Vagina (tissue), 2 donors: Measurements from ENCODE around the gene DHRS11.

Experiments
- POLR2A ChIP-seq, 2 donors: fragments of 450-650 bp; IDR thresholded peaks; one replicate each; pipeline ENCODE4 v1.6.1; 2017; ENCODE audit warnings: antibody characterized with exemption in 2 of 2, mild to moderate bottlenecking in 2 of 2, moderate library complexity in 2 of 2
- TF ChIP-seq, protein P1 (sequence below), 3 experiments: fragments of 450-650 bp in 2 of 3; fragments of 200-600 bp in 1 of 3; sonication (generic) in 1 of 3; IDR thresholded peaks; one replicate each; pipeline ENCODE4 v1.5.1; 2017 to 2019; ENCODE audit warnings: antibody characterized with exemption in 3 of 3, mild to moderate bottlenecking in 2 of 3, moderate library complexity in 2 of 3

DNA sequence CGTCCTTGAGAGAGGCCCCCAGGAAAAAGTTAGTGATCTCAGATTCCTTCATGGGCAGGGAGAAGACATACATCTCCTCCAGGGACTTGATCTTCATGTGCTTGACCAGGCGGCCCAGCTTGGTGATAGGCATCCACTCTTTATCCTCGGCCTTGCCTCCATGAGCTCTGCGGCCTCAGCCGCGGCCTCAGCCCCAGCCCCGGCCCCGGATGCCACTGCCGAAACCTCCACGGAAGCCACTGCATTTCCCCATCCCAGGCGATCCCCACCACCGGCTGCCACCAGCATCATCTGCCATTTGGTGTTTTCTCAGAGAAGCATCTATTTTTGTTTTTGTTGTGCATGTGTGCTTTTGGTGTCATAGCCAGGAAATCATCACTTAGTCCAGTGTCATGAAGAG, 16.7 kb upstream of the DHRS11 start:
- TF ChIP-seq, protein P1, sequence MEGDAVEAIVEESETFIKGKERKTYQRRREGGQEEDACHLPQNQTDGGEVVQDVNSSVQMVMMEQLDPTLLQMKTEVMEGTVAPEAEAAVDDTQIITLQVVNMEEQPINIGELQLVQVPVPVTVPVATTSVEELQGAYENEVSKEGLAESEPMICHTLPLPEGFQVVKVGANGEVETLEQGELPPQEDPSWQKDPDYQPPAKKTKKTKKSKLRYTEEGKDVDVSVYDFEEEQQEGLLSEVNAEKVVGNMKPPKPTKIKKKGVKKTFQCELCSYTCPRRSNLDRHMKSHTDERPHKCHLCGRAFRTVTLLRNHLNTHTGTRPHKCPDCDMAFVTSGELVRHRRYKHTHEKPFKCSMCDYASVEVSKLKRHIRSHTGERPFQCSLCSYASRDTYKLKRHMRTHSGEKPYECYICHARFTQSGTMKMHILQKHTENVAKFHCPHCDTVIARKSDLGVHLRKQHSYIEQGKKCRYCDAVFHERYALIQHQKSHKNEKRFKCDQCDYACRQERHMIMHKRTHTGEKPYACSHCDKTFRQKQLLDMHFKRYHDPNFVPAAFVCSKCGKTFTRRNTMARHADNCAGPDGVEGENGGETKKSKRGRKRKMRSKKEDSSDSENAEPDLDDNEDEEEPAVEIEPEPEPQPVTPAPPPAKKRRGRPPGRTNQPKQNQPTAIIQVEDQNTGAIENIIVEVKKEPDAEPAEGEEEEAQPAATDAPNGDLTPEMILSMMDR (IDR thresholded peaks at IDR 0.05), result no peak
- TF ChIP-seq POLR2A (IDR thresholded peaks at IDR 0.05), result no peak
